Stimulated activated CD4-positive, alpha-beta T cell treated with anti-CD3 and anti-CD28 coated beads, Interleukin-4, amount 100 ng/mL, for 4 hours (primary cell): ENCODE results near the gene BAAT.

ENCODE experiments used
- DNase-seq, 2 experiments: peaks; one replicate each; pipeline ENCODE4 v3.0.0-alpha.2; 2020

BAAT gene

GRCh38 chr9:101398068-101398929 is 13.5 kb upstream of the BAAT start, which contains the start of the genes MRPL50 and ZNF189:
Gene MRPL50, minus strand, starts transcription at chr9:101398618. Its CDS starts 26 bp downstream, at chr9:101398592.
Gene ZNF189, plus strand, starts transcription at chr9:101398851. Its CDS starts 306 bp downstream, at chr9:101399157.
- peak; percentile 88 to 98 for DNase-seq

GRCh38 chr9:101397746-101398067 is 12.9 kb upstream of the BAAT start:
- no peak for DNase-seq

GRCh38 chr9:101394687-101395086 is 9.9 kb upstream of the BAAT start:
- no peak for DNase-seq

- DNase-seq = no peak
Observed at GRCh38 chr9:101393135-101393534, 8.3 kb upstream of the BAAT start.

DNA sequence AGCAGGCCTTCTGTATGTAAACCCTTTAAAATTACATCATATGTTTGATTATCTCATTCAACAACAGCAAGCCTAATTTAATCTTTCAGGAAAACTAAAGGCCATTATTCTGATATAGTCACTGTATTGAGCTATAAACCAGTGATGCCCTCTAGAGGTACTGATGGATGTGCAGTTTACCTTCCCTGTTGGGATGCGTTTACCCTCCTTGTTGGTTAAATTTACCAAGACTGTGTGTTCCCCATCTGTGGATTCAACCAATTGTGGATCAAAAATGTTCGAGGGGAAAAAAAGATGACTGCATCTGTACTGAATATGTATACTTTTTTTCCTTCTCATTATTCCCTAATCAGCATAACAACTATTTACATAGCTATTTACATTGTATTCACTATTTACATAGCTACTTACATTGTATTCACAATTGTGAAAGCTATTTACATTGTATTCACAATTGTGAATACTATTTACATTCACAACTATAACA is 3.7 kb upstream of the BAAT start:
- DNase-seq = no peak

- DNase-seq = no peak
Observed at GRCh38 chr9:101387871-101388506, 3.2 kb upstream of the BAAT start.

GRCh38 chr9:101383361-101383760 is 1.4 kb downstream of the BAAT start:
- no peak for DNase-seq

DNA sequence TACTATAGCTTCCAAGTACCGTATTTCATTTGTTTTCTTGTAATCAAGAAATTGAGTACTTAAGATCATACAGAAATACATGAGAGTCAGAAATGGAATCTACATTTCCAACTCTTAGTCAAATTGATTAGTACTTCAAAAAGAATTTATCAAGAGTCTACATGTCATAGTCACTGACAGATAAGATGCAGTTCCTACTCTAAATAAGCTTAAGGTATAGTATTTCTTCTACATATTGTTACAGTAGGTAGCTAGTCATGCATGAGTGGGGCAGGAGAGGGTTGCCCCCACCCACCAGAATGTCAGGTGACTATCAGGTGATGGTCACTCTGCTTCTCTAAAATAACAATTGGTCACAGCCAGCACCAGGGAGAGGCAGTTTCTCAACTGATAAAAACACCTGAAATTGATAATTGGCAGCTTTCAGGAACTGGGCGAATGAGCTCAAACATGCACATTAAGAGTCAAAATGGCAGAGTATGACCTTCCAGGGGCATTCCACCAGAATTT is 2.9 kb downstream of the BAAT start:
- DNase-seq = no peak

DNA sequence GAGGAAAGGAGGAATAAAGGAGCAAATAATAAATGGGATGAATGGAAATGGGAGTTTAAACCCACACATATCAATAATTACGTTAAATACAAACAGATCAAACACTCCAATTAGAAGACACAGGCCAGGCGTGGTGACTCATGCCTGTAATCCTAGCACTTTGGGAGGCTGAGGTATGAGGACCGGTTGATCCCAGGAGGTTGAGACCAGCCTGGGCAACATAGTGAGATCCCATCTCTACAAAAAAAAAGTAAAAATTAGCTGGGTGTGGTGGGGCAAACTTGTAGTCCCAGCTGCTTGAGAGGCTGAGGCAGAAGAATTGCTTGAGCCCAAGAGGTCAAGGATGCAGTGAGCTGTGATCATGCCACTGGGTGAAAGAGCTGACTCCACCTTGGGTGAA is 3.7 kb downstream of the BAAT start:
- DNase-seq = no peak

GRCh38 chr9:101380295-101380694 is 4.5 kb downstream of the BAAT start:
- no peak for DNase-seq

DNA sequence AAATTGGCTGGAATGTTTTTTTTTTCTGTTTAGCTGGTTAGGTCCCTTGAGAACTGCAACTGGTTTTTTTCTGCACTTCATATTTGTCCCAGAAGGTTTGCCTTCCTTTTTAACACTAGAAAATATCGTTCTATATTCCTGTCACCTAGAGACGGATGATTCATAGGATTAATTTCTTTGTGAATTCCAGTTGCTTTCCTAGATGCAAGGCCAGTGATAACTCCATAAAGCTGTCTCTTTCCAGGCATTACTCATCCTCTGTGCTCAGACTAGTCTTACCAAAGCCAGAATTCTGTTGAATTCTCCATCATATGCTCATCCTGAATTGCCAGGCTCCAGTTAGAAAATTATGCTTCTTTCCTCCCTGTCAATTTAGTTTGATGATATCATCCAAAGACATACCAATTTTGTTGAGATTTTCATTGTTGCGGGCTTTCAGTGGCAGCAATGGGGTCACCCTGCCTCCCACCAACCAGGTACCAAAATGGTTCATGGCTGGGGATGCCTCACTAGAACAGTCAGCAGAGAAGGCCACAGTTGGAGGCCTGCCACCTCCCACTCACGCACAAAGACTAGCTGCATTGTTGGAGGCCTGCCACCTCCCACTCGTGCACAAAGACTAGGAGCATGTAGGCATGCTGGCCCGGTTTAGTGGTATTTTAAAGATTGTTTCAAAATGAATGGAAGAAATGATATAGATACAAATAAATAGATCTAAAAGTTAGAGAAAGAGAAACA is 8.5 kb downstream of the BAAT start:
- no peak for DNase-seq

GRCh38 chr9:101375546-101375945 is 9.3 kb downstream of the BAAT start:
- no peak for DNase-seq

- no peak for DNase-seq
Observed at GRCh38 chr9:101372327-101373118, 12.3 kb downstream of the BAAT start.

GRCh38 chr9:101371813-101372212 is 13.0 kb downstream of the BAAT start:
- DNase-seq = no peak

DNA sequence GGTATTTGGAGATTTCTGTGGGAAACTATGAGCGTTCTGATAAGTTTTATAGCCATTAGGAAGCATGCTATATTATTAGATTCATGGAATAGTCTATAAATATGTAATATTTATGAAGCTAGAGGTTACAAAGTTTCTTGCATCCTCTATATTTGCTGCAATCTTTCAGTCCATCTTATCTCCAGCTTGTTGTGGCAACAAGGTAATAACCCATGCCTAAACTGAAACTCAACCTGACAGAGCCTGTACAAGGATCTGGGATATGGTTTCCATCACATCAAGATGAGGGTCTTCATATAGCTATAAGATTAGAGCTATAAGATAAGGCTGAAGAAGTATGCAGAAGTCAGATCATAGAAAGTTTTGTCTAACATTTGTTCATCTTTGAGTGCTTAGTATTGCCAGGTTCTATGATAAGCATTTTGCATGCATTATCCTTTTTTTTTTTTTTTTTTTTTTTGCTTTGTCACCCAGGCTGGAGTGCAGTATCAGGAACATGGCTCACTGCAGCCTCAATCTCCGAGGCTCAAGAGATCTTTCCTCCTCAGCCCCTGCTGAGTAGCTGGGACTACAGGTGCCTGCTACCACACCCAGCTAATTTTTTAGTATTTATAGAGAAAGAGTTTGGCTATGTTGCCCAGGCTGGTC is 14.8 kb downstream of the BAAT start:
- no peak for DNase-seq

GRCh38 chr9:101369286-101369685 is 15.5 kb downstream of the BAAT start:
- DNase-seq = no peak

DNA sequence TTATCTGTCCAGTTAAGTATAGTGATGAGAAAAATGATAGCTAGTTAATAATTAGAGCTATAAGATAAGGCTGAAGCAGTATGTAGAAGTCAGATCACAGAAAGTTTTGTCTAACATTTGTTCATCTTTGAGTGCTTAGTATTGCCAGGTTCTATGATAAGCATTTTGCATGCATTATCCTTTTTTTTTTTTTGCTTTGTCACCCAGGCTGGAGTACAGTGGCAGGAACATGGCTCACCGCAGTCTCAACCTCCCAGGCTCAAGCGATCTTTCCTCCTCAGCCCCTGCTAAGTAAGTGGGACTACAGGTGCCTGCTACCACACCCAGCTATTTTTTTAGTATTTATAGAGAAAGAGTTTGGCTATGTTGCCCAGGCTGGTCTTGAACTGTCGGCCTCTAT is 17.5 kb downstream of the BAAT start:
- DNase-seq = no peak

- no peak for DNase-seq
Observed at GRCh38 chr9:101366038-101366756, 18.6 kb downstream of the BAAT start.

- no peak for DNase-seq
Observed at GRCh38 chr9:101365181-101365580, 19.6 kb downstream of the BAAT start.

DNA sequence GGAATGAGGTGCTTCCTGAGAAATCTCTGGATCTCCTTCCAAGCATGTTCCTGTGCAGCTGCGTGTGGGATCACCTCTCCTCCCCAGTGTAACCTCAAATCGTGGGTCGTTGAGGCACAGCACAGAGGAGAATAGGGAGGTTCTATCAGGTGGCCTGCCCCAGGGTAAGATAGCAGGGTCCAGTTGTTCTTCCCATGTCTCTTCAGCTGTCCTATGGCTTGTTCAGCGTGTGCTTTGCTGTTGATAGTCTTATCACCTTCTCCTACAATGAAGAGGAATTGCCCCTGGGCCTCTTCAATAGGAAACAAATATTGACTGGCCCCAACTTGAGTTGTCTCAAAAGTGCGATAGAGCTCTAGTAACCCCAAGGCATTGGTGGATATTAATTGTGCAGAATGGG is 22.4 kb downstream of the BAAT start:
- DNase-seq = no peak

DNA sequence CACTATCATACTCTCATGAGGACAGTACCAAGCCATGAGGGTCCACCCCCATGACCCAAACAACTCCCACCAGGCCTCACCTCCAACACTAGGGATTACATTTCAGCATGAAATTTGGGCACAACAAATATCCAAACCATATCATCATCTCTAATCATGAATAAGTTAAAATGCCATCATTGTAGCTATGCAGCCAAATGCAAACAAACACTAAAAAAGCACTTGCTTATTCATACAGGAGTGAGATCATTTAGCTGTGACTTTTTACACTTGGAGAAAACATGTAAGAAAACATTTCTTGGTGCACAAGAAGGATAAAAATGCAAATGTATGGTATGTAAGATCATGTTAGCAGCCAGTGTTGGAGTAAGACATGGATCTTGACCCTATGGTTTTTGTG is 24.2 kb downstream of the BAAT start:
- no peak for DNase-seq
